Activated CD4-positive, alpha-beta T cell treated with anti-CD3 and anti-CD28 coated beads for 48 hours (primary cell): ENCODE data around the gene GPC3.

Experiments used
- DNase-seq: peaks from one replicate; pipeline ENCODE4 v3.0.0-alpha.2; 2020

Gene GPC3

DNA sequence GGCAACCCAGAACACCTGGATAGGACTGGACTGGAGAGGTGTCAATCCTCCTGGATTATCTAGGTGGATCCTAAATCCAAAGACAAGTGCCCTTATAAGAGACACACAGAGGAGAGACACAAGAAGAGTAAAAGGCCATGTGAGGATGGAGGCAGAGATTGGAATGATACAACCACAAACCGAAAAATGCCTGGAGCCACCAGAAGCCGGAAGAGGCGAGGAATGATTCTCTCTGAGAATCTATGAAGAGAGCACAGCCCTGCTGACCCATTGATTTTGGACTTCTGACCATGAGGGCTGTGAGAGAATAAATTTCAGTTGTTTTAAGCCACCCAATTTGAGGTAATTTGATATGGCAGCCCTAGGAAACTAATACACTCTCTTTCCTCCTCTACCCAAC, 20.1 kb downstream of the GPC3 start:
- DNase-seq: no peak

DNA sequence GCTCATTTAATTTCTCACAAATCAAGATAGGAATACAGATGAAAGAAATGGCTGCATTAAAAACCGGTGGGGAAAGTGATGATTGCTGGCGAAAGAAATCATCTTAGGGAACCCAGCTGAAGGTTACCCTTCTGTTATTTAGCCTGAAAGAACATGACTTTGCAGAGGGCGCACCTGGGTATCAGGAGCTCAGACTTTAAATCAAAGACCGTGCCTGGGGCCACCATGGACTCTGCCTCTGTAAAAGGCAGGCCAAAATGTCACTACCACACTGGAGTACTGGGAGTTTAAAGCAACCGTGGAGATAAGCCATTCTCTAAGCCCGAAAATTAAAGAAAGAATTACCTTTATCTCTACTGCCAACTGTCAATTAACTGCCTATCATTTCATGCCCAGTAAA, 24.3 kb downstream of the GPC3 start:
- no peak for DNase-seq

- DNase-seq: no peak
These were observed 25.4 kb downstream of the GPC3 start for GRCh38 chrX:133959972-133960371.

DNA sequence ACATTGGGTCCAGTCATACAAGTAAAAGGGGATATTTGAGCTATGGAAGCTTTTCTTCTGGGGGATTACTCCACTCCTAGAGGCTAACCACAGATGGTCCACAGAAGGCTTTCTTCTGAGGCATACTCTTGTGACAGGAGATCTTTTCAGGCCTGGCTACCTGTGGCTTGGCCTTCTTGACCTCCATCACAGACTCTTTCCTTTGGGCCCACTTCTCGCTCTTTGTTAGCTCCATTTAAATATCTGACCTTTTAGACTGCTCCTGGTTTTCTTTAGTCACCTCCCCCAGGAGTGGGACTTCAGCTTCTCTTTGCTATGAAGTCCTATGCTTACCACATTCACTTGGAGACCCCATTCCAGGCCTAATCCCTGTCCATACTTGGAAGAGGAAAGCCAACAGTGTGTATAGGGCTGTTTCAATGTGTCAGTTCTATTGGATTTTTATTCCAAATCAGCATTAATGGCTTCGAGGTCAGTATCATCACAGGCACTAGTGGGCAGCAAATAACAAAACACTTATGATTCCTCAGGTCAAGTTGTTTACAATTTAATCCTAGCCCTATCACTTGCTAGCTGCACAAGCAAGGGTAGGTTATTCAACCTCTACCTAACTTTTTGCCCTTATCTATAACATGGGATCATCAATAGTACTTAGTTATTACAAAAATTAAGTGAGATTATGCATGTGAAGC, 26.3 kb downstream of the GPC3 start:
- DNase-seq: no peak

DNA sequence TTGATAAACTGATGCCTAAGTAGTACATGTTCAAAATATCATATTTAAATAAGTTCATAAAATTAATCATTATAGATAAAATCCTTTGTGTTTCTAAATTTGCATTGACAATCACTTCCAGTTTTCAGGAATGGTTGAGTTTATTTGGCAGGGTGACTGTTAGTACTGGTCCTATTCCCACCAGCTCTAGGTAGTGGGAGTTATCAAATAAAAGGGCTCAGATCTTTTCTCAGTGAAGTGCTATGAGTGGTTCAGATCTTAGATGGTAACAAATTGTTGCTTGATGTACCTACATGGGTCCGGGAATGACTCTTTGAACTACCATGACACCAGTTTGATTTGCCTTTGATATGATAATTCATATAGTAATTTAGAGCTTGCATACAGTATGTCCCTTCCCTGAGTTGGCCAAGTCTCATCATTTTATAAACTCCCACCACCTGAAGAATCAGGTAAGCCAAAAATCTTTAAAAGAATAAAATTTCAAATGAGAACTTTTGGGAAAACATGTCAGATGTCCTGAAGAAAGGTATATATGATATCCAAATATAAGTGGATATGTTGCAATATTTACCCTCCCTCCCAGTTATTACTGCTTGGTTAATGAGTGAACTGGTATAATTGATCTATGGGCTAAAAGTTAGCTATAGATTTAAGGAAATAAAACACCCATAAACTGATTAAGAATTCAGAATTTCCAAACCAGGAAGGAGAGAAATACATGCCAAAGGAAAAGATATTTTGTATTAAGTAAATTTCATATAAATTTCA, 28.6 kb downstream of the GPC3 start:
- DNase-seq: no peak

GRCh38 chrX:133953785-133954355, 31.5 kb downstream of the GPC3 start:
- no peak for DNase-seq

- no peak for DNase-seq
These were observed 32.3 kb downstream of the GPC3 start for GRCh38 chrX:133953078-133953477.

DNA sequence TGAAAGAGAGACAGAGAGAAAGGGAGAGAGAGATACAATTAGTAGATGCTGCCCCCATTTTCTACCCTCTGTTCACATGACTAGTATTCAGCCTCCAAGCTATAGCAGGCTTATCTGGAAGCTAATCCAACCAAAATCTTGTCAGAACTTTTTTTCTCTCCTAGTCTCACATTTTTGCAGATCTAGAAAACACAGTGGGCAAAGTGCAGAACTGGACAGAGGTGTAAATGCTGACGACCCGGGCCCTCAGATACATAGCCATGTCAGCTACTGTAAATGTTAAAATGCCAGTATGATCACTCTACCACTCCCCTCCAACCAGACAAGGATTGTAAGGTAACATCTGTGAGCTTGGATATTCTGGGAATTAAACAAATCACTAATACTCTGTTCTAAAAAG, 34.3 kb downstream of the GPC3 start:
- DNase-seq: no peak

DNA sequence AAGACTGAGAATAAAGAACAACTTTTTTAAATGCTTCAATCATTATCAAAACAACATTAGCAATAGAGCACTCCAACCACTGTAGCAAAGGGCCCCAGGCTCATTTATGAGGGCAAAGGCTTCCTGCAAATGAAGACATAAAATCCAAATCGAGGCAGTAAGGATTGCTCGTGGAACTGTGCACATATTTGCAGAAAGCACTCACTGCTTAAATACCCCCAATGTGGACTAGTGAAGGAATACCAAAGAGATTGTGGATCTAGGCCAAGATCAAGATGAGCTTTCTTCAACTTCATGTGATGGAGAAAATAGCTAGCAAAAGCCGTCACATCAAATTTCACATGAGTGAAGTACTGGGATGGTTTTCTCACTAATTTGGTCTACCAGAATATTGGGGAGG, 35.2 kb downstream of the GPC3 start:
- DNase-seq: no peak

- no peak for DNase-seq
These were observed 36.5 kb downstream of the GPC3 start for GRCh38 chrX:133948895-133949294.

- no peak for DNase-seq
These were observed 37.4 kb downstream of the GPC3 start for GRCh38 chrX:133947996-133948395.

- DNase-seq: no peak
These were observed 38.4 kb downstream of the GPC3 start for GRCh38 chrX:133947022-133947421.

GRCh38 chrX:133943507-133943906, 41.9 kb downstream of the GPC3 start:
- no peak for DNase-seq

- no peak for DNase-seq
These were observed 45.6 kb downstream of the GPC3 start for GRCh38 chrX:133939655-133940302.

GRCh38 chrX:133938530-133938929, 46.9 kb downstream of the GPC3 start:
- DNase-seq: no peak

DNA sequence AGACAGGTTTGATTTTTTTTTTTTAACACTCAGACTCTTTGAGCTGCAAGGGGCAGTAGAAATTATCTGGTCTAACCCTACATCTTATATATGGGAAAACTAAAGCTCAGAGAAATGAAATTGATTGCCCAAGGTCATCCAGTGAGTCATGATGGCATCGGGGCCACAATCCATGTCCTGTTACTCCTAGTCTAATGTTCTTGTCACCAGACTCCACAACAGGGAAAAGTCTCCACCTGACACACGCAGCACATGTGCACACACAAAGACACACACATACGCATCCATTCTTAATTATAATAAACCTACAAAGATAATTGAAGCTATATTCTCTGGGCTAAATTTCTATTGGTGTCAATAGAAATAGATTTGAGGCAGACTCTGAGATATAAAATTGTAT, 48.4 kb downstream of the GPC3 start:
- DNase-seq: no peak

DNA sequence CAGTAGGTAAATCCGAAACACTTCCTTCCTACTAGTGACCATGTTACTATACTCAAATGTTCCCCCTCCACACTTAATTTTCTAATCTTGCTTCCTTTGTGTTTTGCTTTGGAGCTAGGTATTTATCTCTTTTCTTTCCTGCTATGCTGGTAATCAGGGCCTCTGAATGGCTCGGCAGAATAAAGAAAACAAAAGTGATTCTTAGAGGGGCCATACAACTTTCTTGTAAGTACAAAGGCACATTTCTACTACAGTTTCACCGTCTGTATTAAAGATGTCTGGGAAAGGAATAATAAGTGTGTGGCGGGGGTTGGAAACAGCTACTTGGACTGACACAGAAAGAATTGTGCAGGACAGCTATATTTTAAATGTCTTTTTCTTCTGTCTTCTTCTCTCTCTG, 50.3 kb downstream of the GPC3 start:
- no peak for DNase-seq

DNA sequence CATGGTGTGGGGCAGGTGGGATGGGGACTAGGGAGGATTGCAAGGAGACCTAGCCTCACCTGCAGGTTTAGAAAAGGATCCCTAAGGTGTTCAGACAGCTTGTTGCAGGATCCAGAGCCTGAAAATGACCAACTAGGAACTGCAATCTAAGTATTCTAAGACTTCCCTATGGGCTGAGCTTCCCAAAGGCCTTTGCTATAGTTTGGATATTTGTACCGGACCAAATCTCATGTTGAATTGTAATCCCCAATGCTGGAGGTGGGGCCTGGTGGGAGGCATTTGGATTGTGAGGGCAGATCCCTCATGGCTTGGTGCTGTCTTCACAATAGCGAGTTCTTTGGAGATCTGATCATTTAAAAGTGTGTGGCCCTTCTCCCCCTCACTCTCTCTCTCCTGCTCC, 52.1 kb downstream of the GPC3 start:
- no peak for DNase-seq

- DNase-seq: no peak
These were observed 55.4 kb downstream of the GPC3 start for GRCh38 chrX:133929836-133930464.

DNA sequence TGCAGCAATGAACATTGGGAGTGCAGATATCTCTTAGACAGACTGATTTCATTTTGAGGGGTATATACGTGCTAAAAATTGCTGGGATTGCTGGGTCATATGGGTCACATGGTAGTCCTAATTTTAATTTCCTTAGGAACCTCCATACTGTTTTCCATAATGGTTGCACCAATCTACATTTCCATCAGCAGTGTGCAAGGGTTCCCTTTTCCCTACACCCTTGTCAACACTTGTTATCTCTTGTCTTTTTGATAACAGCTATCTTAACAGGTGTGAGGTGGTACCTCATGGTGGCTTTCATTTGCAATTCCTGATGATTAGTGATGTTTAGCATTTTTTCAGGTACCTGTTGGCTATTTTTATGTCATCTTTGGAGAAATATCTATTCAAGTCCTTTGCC, 57.0 kb downstream of the GPC3 start:
- no peak for DNase-seq

GRCh38 chrX:133926809-133927208, 58.6 kb downstream of the GPC3 start:
- no peak for DNase-seq

- no peak for DNase-seq
These were observed 59.3 kb downstream of the GPC3 start for GRCh38 chrX:133926099-133926498.

DNA sequence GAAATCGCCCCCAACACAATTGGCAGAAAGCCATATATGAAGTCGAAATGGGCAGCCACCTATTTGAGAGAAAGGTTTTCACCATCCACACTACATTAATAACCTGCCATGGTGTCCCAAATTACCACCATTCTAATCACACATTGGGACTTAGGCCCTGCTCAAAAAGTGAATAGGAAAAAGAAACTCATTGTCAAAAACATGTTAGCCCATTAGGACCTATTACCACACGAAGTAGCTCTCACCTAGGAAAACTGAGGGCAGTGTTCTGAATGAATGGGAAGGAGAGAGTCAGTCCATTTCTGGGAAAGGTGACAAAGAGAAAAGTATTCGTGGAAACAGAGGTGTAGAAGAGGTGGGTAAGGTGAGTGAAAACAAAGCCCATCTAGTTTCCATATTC, 60.8 kb downstream of the GPC3 start:
- DNase-seq: no peak
